Neural cell (in vitro differentiated cells): ENCODE measurements around the gene HORMAD2. TPM values are rescaled to one million over a fixed set of nuclear protein-coding genes. Genes with fewer than 3 reads are reported as not detected.

Source experiments
- H2AFZ ChIP-seq: fragments of 200-600, 300-800 bp; sonication (generic), shearing (Covaris generic); 2 replicates; pipeline ENCODE4 v1.6.0; 2014; ENCODE audit warnings: low read depth, mild to moderate bottlenecking, antibody characterized with exemption, low read length, moderate library complexity
- H3F3A ChIP-seq: fragments of 200-600 bp; shearing (Covaris generic); 2 replicates; pipeline ENCODE4 v1.6.1; 2016; ENCODE audit warnings: mild to moderate bottlenecking, moderate library complexity, mixed read lengths, antibody characterized with exemption, low read length; ENCODE audit not compliant: insufficient read depth, poor library complexity, severe bottlenecking
- H3K27ac ChIP-seq: fragments of 200-600, 300-800 bp; sonication (generic), shearing (Covaris generic); 2 replicates; pipeline ENCODE4 v1.5.1; 2014; ENCODE audit warnings: mild to moderate bottlenecking, low read length, moderate library complexity
- H3K27me3 ChIP-seq: fragments of 300-800, 200-600 bp; sonication (generic), shearing (Covaris generic); 2 replicates; pipeline ENCODE4 v1.6.0; 2014; ENCODE audit warnings: mild to moderate bottlenecking, low read depth, low read length, moderate library complexity; ENCODE audit not compliant: insufficient read depth
- H3K36me3 ChIP-seq: fragments of 300-800, 200-600 bp; sonication (generic), shearing (Covaris generic); 2 replicates; pipeline ENCODE4 v1.5.1; 2014; ENCODE audit warnings: mild to moderate bottlenecking, antibody characterized with exemption, low read length, moderate library complexity; ENCODE audit not compliant: insufficient read depth
- H3K4me2 ChIP-seq: fragments of 300-800, 200-600 bp; sonication (generic), shearing (Covaris generic); 2 replicates; pipeline ENCODE4 v1.6.0; 2014; ENCODE audit warnings: mild to moderate bottlenecking, low read length
- H3K4me3 ChIP-seq: fragments of 300-800, 200-600 bp; sonication (generic), shearing (Covaris generic); 2 replicates; pipeline ENCODE4 v1.5.1; 2014; ENCODE audit warnings: mild to moderate bottlenecking, low read length, moderate library complexity
- H3K79me2 ChIP-seq: fragments of 200-600 bp; shearing (Covaris generic); replicated peaks from 2 replicates; pipeline ENCODE4 v1.6.0; 2014; ENCODE audit warnings: mild to moderate bottlenecking, low read length, moderate library complexity; ENCODE audit not compliant: insufficient read depth
- H3K9ac ChIP-seq: fragments of 300-800, 200-600 bp; sonication (generic), shearing (Covaris generic); 2 replicates; pipeline ENCODE4 v1.6.1; 2016; ENCODE audit warnings: mild to moderate bottlenecking, low read length, mixed read lengths
- H3K9me2 ChIP-seq: fragments of 200-600 bp; shearing (Covaris generic); 2 replicates; pipeline ENCODE4 v1.6.1; 2016; ENCODE audit warnings: mild to moderate bottlenecking, low read length, mixed read lengths; ENCODE audit not compliant: insufficient read depth
- H3K9me3 ChIP-seq: fragments of 200-600, 300-800 bp; sonication (generic), shearing (Covaris generic); 2 replicates; pipeline ENCODE4 v1.6.1; 2016; ENCODE audit warnings: mild to moderate bottlenecking, mixed run types, low read length, moderate library complexity, mixed read lengths
- H4K20me1 ChIP-seq: fragments of 200-600 bp; shearing (Covaris generic); 2 replicates; pipeline ENCODE4 v1.6.1; 2016; ENCODE audit warnings: mild to moderate bottlenecking, mixed run types; ENCODE audit not compliant: insufficient read depth
- EP300 ChIP-seq: fragments of 450-650 bp; conservative IDR thresholded peaks from 2 replicates; pipeline ENCODE4 v1.6.1; 2014; ENCODE audit warnings: antibody characterized with exemption, mild to moderate bottlenecking, moderate library complexity; ENCODE audit not compliant: poor library complexity, severe bottlenecking
- EZH2 ChIP-seq: fragments of 200-600, 300-800 bp; shearing (Covaris generic), sonication (generic); IDR thresholded peaks from 2 replicates; pipeline ENCODE4 v1.6.1; 2014; ENCODE audit warnings: antibody characterized with exemption, low read length, borderline replicate concordance, mild to moderate bottlenecking; ENCODE audit not compliant: insufficient read depth, poor library complexity, severe bottlenecking
- MXI1 ChIP-seq: fragments of 450-650 bp; conservative IDR thresholded peaks from 2 replicates; pipeline ENCODE4 v1.6.1; 2014; ENCODE audit warnings: antibody characterized with exemption, mild to moderate bottlenecking; ENCODE audit not compliant: poor library complexity, severe bottlenecking
- POLR2AphosphoS5 ChIP-seq: IDR thresholded peaks from 2 replicates; pipeline ENCODE4 v1.6.1; 2012
- RAD21 ChIP-seq: fragments of 450-650 bp; conservative IDR thresholded peaks from 2 replicates; pipeline ENCODE4 v1.6.1; 2014; ENCODE audit warnings: antibody characterized with exemption, mild to moderate bottlenecking, moderate library complexity
- SMC3 ChIP-seq: fragments of 450-650 bp; conservative IDR thresholded peaks from 2 replicates; pipeline ENCODE4 v1.6.1; 2014; ENCODE audit warnings: antibody characterized with exemption, mild to moderate bottlenecking, moderate library complexity; ENCODE audit not compliant: poor library complexity
- TAF1 ChIP-seq: IDR thresholded peaks from 2 replicates; pipeline ENCODE4 v1.6.1; 2012; ENCODE audit warnings: low read depth
- polyA plus RNA-seq: library from polyadenylated mRNA; depleted of rRNA; stranded (reverse); fragments of >200 nt; gene quantifications from 2 replicates; pipeline ENCODE4 v1.2.3, GENCODE V29; 2014
- TF ChIP-seq, protein P1 (sequence below): IDR thresholded peaks from 2 replicates; pipeline ENCODE4 v1.6.1; 2012; ENCODE audit warnings: borderline replicate concordance
- TF ChIP-seq, protein P2 (sequence below): fragments of 450-650 bp; IDR thresholded peaks from 2 replicates; pipeline ENCODE4 v1.5.1; 2014; ENCODE audit warnings: antibody characterized with exemption, mild to moderate bottlenecking, moderate library complexity; ENCODE audit not compliant: poor library complexity, severe bottlenecking

The HORMAD2 gene
- polyA plus RNA-seq, 1 donor from 2014 or later, result 1.2 TPM

DNA sequence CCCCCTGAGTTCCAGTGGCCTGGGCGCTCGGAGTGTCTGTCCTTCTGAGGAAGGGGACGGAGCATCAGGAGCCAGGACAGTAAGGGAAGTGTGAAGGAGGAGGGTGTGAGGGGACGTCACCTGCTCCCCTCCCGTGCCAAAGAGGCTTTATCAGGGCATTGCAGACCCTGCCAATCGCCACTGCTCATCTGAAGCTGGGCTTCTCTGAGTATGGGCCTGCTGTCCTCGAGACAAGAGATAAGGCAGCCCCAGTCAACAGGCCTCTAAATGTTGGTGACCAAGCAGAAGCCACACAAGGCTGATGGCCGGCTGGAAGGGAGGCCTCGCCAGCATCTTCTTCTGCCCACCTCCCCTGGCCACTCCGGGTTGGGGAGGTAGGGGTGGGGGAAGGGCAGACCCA, 136.4 kb downstream of the HORMAD2 start:
- no peaks in the 10 kb centered on the region for H3F3A ChIP-seq
- no peak overlapping the region for H3K4me2 ChIP-seq
- no peak overlapping the region for H3K9ac ChIP-seq
- TF ChIP-seq, protein P1, sequence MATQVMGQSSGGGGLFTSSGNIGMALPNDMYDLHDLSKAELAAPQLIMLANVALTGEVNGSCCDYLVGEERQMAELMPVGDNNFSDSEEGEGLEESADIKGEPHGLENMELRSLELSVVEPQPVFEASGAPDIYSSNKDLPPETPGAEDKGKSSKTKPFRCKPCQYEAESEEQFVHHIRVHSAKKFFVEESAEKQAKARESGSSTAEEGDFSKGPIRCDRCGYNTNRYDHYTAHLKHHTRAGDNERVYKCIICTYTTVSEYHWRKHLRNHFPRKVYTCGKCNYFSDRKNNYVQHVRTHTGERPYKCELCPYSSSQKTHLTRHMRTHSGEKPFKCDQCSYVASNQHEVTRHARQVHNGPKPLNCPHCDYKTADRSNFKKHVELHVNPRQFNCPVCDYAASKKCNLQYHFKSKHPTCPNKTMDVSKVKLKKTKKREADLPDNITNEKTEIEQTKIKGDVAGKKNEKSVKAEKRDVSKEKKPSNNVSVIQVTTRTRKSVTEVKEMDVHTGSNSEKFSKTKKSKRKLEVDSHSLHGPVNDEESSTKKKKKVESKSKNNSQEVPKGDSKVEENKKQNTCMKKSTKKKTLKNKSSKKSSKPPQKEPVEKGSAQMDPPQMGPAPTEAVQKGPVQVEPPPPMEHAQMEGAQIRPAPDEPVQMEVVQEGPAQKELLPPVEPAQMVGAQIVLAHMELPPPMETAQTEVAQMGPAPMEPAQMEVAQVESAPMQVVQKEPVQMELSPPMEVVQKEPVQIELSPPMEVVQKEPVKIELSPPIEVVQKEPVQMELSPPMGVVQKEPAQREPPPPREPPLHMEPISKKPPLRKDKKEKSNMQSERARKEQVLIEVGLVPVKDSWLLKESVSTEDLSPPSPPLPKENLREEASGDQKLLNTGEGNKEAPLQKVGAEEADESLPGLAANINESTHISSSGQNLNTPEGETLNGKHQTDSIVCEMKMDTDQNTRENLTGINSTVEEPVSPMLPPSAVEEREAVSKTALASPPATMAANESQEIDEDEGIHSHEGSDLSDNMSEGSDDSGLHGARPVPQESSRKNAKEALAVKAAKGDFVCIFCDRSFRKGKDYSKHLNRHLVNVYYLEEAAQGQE, result no peak
- TF ChIP-seq MXI1, result no peak
- no peak for TF ChIP-seq TAF1
- TF ChIP-seq EP300, result no peak
- TF ChIP-seq SMC3, result no peak
- no peak for TF ChIP-seq RAD21
- no peak for TF ChIP-seq POLR2AphosphoS5
- TF ChIP-seq EZH2, result no peak
- TF ChIP-seq, protein P2, sequence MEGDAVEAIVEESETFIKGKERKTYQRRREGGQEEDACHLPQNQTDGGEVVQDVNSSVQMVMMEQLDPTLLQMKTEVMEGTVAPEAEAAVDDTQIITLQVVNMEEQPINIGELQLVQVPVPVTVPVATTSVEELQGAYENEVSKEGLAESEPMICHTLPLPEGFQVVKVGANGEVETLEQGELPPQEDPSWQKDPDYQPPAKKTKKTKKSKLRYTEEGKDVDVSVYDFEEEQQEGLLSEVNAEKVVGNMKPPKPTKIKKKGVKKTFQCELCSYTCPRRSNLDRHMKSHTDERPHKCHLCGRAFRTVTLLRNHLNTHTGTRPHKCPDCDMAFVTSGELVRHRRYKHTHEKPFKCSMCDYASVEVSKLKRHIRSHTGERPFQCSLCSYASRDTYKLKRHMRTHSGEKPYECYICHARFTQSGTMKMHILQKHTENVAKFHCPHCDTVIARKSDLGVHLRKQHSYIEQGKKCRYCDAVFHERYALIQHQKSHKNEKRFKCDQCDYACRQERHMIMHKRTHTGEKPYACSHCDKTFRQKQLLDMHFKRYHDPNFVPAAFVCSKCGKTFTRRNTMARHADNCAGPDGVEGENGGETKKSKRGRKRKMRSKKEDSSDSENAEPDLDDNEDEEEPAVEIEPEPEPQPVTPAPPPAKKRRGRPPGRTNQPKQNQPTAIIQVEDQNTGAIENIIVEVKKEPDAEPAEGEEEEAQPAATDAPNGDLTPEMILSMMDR, result no peak
- no peaks in the 10 kb centered on the region for H3K27me3 ChIP-seq
- H3K9me3 ChIP-seq, result no peaks in the 10 kb centered on the region
- no peaks in the 10 kb centered on the region for H3K9me2 ChIP-seq
- H4K20me1 ChIP-seq, result no peaks in the 10 kb centered on the region
- H2AFZ ChIP-seq, result no peak overlapping the region
- H3K79me2 ChIP-seq, result no peaks in the 10 kb centered on the region
- H3K27ac ChIP-seq, result no peak overlapping the region
- no peak overlapping the region for H3K4me3 ChIP-seq
- H3K36me3 ChIP-seq, result no peaks in the 10 kb centered on the region

DNA sequence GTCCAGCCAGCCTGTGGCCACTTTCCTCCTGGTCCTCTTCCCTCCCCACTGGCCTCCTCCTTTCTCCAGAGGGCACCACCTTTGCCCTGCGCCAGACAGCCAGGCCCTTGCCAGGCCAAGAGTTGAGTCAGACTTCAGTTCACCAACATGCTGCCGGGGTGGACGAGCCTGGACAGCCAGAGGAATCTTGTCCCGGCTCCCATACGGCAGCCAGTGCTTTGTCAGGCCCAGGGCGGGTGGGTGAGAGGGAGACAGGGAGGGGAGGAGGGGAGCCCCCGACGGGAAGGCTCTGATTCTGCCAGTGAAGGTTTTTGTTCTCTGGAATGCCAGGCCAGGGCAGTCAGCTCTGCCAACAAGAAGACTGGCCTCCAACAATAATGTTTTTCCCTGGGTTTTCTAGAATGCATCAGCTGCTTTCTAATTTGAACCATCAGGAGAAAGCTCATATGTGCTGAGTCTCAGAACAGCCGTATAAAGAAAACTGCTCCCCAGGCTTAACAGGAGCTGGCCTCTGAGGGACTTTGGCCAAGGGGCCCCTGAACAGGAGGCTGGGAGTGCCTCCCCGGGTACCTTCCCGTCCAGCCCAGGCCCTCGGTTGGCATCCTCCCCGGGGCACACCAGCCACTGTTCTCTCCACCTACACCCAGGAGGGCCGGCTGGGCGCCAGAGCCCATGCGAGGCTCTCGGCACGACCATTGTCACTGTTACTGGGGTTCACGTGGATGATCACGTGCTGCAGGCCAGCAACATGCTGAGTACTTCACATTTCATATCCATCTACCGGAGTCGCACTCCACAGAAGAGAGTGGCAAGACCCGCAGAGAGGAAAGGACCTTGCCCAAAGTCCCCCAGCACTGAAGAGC, 137.7 kb downstream of the HORMAD2 start:
- Histone ChIP-seq H3F3A (no peaks in the 10 kb centered on the region), H2AFZ (no peak overlapping the region), H3K9me2 (no peaks in the 10 kb centered on the region), H3K36me3 (no peaks in the 10 kb centered on the region), H4K20me1 (no peaks in the 10 kb centered on the region), H3K9ac (no peak overlapping the region), H3K4me2 (no peak overlapping the region), H3K79me2 (no peaks in the 10 kb centered on the region), H3K9me3 (no peaks in the 10 kb centered on the region), H3K27me3 (no peaks in the 10 kb centered on the region), H3K27ac (no peak overlapping the region), H3K4me3 (no peak overlapping the region)
- TF ChIP-seq SMC3 (no peak), EZH2 (no peak), POLR2AphosphoS5 (no peak), TAF1 (no peak)
